ENCODE data around the gene DUSP10.

DUSP10 gene

DNA sequence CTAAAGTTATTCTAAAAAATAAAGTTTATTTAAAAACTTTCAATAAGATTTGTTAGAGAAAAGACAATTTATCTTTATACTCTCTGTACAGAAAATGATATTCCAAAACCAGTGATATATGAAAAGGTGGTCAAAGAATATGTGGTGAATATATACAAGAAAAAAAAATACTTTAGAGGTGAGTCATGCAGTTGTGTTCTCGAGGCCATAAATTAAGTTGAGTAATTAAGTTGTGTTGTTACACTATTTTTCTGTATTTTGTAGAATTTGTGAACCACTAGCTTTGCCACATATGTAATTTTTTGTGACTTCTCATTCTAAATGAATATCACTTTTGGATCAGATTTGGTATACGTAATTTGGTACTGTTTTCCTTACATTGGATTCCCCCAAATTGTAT is 23.6 kb upstream of the DUSP10 start:
- DNase-seq, result no peak

DNA sequence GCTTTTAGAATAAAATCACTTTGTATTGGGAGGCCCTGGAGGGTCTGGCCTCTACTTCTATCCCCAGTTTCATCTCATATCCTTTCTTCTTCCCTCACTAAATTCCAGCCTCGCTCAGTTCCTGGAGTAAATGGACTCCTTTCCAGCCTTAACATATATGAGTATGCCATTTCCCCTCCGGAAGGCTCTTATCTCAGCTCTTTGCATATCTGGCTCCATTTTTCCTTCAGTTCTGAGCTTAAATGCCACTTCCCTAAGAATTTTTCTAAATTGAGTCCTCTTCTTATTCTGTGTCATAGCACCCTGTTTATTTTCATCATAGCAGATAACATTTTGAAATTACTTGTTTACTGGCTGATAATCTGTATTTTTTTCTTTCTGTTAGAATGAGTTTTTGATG is 20.2 kb upstream of the DUSP10 start:
- DNase-seq, result no peak

DNA sequence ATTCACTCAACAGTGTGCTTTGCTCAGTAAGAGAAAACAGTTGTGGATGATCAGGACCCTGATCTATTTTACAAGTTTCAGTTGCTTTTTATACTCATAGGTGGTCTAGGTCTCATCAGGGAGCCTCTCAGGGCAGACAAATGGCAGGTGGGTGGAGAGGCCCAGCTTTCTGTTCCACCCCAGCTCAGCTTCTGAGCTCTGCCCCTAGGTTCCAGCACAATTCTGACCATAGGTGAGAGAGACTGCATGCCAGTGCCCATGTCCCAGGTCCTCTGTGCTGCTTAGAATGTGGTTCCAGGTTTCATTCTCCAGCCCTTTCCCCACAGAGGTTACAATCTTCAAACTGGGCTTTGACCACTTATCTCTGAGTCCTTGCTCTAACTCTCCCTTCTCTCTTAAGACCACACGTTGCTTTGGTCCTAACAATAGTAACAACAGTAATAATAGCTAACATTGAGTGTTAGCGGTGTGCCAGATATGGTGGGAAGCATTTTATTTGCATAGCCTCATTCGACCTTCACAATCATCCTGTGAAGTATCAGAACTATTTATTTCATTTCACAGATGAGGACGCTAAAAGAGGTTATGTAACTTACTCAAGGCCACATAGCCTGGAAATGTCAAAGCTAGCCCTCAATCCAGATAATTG is 19.6 kb upstream of the DUSP10 start:
- DNase-seq, result no peak

DNA sequence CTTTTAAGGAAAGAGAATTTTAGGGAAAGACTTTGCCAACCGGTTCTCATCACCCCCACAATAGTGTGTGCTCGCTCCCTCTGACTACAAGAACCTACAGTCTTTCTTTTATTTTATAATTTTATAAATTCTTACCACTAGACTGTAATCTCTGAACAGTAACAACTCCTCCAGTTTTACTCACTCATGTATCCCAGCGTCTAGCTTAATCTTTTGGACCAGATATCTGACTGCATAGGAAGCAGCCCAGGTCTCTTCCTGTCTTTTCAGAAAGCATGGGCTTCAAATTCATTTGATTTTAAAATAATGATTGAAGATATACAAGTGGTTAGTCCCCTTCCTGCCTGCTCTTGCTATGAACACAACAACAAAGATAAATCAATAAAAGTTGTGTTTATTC is 19.0 kb upstream of the DUSP10 start:
- no peak for DNase-seq

DNA sequence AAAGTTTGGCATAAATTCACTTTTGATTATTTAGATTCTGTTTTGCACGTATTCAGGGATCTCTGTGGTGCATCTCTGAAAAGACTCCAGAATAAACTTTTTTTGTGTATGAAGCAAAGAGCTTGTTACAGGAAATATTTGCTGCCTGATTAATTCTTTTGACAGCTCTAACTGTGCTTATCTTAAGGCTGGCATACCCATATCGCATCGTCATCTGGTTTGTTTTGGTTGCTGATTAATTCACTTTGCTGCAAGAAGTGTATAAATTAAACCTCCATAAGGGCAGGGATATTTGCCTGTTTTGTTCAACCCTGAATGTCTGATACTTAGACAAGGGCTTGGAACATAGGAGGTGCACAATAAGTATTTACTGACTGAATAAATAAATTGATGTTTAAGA is 17.5 kb upstream of the DUSP10 start:
- DNase-seq, result no peak

DNA sequence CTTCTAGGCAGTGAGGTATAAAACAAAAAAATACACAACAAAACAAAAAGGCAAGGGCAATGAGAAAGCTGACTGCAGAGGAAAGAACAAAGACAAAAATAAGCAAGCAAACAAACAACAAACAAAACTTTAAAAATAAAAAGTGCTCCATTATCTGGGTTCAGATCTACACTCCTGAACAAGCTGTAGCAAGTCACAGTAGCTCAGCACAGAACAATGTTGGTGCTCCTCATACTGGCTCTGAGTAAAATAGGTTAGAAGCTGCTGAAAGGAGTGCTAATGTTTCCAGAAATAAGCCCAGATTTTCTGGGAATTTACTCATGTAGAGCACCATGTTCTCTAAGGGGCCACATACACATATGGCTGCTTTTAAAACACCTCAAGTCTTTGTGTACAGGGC is 16.6 kb upstream of the DUSP10 start:
- no peak for DNase-seq

DNA sequence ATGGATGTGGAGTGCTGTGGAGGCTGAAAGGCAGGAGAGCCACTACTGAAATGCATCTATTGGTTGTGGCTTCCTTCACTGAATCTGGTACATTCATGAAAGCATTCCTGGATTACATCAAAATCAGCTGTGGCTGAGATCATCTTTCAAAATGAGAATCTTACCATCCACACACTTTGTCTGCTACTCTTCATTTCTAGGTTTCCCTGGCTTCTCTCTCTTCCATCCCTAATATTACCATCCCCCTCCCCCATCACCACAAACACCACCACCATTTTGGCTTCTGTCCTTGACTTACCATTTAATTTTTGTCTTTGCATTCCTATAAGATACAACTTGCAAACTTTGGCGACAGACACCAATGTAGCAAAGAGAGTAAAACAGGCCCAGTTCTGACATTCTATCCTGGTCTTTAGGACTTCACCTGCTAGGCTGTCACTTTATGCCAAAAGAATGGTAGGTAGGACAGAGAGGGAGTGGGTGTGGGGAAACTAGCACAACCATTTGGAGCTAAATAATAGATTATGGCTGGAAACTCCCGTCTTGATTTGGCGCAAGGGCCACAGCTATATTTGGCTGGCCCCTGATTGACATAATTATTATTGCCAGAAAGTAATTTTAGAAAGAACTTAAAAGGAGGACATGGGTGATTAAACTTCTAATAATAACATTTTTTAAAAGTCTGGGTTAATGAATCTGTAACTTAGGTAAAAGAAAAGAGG is 15.1 kb upstream of the DUSP10 start:
- DNase-seq, result no peak

DNA sequence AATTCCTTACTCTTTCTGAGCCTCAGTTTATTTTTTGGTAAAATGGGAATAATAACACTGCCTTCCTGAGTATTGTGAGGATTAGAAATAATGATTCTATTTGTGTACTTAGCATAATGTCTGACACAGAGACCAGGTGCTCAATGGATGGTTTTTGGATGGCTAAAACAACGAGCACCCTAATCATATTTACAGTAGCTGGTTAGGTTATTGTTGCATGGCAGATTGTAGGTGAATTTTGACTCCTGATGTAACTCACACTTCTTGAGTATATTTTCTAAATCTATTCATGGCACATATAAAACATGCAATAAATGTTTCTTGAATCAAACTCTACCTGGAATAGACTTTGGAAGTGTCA is 11.9 kb upstream of the DUSP10 start:
- DNase-seq, result no peak

DNA sequence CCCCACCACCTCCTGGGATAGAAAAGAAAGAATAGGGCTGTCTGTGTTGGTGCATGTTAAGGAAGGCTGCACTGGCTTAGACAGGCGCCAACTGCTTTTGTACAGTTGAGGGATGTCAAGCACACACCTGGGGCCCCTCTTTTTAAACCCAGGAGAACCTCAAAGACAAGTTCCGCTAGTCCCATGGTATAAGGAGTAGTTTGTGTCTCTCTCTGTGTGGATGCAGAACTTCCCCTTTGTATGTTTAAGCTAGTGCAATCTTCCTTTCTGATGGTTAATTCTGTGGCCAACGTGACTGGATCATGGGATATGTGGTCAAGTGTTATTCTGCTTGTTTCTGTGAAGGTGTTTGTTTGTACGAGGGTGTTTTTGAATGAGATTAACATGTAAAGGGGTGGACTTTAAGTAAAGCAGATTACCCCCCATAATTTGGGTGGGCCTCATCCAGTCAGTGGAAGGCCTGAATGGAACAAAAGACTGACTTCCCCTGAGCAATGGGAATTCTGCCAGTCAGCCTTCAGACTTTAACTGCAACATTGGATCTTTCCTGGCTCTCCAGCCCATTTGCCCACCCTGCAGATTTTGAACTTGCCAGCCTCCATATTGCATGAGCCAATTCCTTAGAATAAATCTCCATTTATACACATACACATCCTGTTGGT is 9.5 kb upstream of the DUSP10 start:
- DNase-seq, result no peak

DNA sequence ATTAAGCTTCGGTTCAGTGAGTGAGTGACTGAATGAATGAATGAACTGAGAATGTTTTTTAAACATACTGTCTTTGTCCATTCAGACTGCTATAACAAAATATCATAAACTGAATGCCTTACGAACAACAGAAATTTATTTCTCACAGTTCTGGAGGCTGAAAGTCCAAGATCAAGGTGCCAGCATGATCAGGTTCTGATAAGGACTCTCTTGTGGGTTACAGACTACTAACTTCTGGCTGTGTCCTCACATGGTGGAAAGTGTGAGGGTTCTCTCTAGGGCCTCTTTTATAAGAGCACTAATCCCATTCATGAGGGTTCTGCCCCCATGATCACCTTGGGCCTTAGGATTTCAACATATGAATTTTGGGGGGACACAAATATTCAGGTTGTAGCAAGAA is 7.1 kb upstream of the DUSP10 start:
- no peak for DNase-seq

DNA sequence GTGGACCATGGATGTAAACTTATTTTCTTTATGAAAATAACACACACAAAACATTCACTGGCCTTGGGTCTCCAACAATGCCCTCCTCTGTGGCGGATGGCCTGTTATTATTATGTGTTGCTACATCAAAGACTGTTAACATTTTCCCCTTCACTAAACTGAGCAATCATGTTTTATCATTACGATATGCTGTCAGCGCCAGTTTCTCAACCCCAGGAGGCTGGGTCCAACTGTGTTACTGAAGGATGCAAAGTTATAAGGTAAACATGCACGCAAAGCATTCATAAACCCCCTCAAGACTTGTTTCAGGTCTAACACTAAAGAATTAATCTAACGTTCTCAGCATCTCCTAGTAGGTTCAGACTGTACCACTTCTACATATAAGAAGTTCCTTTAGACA is 6.0 kb upstream of the DUSP10 start:
- no peak for DNase-seq

DNA sequence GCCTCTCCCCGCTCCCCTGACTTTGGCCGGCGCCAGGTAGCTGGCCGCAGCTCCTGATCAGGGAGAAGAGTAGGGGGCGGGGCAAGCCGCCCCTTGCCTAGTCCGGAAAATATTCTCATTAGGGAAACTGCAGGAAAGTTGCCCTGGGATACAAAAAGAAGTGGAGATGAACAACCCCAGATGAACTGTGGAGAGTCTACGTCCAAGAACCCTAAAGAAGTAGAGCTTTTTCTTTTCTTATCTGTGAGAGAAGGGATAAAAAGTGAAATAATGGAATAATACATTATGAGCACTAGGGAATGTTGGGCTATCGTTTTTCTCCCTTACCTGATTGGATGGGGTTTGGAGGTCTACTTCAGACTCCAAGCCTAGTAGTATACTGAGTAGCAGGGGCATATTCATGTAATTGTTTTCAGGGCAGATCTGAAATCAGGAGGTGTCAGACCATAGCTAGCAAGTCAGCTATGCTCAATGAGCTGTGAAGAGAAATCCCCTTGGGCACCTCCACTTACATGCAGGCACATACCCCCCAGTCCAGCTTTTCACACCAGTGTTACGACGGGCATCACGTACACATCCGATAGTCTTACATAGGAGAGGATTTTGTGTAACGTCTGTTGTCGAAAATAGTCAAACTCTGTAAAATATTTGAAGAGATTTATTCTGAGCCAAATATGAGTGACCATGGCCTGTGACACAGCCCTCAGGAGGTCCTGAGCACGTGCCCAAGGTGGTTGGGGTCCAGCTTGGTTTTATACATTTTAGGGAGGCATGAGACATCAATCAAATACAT is 1.7 kb upstream of the DUSP10 start:
- DNase-seq, result no peak

DNA sequence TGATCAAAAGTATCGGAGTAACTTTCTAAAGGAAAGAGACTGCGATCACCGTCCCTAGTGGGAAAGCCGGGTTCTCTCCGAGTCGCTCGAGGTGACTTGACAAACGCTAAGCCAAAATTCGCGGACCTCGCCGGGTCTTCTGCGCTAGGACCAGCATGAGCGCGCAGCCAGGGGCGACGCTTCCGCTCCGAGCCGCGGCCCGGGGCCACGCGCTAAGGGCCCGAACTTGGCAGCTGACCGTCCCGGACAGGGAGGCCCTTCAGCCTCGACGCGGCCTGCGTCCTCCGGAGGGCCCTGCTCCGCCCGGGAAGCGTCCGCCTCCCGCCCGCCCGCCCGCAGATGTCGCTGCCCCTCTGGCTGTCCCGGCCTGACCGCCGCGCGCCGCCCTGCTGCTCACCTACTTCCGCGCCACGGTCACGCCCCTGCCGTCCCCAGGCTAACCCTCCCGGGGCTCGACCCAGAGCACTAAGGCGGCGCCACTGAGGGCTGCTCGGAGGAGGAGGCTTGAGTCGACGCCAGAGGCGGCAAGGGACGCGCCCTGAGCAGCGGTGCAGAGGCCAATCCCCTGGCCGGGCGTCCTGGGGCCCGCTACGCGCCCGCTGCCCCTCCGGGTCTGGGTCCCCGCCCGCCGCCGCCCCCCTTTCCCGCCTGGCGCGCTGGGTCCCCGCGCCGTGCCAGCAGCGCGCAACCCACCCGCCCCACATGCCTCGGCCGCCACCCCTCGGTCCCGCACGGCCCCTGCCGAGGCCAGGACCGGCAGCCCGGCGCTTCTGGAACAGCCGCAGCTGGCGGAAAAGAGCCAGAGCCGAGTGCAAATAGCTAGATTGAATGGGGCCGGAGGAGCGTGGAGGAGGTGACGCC is 896 bp upstream of the DUSP10 start:
- DNase-seq, result peak in 50 of 58 donors; percentile 29 to 84 (median 67)

DNA sequence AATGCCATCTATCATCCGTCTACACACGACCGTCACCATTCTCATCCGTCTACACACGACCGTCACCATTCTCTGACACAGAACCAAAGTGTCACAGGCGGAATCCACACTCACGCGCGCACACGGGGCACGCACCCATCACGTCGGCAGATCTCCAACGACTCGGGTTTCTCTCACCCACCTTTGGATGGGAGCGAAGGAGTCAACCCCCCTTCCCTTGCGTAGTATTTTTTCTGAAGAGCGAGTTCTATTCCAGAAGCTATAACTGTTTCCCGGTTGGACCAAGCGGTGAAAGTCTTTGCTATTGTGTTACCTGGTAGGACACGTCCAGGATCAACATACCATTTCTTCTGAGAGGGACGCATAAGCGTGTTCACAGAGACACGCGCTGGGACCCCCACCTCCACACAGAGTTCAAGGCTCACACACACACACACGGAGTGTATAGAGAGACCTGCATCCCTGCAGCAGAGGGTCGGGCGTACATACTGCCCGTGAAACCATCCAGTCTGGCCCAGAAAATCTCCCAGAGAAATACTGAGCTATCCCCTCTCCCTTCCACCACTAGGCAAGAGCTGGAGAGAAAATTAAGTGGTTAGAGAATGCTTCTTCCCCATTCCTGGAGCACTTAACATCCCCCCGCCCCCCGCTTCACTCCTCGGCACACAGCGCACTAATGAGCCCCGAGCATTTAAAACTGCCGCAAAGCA is 741 bp downstream of the DUSP10 start:
- peak in 5 of 58 donors; percentile 12 to 50 (median 22) for DNase-seq

DNA sequence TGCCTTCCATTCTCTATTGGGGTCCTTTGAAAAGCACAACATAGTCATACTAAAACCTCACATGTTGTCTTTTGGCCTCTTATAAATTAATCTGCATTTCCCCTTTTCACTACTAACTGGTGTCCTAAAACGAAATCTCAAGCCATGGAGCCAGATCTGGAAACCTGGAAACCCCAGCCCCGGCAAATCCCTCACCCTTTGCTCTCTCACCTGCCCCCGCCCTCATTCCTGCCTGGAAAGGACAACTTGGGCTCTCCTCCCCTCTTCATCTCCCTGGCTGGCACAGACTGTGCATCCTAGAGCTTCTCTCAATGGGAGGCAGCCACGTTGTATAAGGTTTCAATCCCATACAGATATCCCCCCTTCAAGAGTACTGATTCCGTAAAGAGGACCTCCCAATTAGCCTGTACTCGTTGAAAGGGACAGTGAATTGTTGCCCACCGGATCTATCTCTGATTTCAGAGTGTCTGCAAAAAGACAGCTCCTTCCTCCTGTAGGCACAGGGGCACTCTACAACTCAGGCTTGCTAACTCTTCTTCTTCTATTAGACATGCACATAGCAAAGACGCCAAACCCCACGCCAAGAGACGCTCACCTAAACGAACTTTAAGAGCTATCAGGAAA is 1.4 kb downstream of the DUSP10 start:
- peak in 2 of 58 donors; percentile 9 to 35 for DNase-seq

DNA sequence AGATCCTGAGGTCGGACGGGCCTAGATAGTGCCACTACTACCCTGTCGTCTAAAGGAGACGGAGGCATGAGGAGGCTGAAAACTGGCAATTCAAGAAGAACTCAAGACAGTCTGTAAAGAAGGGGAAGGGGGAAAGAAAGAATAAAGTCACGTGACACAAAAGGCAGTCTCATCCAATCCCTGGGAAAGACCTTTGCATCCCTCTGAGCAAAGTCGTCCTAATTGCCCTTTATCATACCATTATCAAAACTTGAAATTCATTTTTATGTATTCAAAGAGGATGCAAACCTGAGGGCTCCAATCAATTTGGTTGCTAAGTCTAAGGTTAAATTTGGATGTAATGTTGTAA is 2.2 kb downstream of the DUSP10 start:
- no peak for DNase-seq

DNA sequence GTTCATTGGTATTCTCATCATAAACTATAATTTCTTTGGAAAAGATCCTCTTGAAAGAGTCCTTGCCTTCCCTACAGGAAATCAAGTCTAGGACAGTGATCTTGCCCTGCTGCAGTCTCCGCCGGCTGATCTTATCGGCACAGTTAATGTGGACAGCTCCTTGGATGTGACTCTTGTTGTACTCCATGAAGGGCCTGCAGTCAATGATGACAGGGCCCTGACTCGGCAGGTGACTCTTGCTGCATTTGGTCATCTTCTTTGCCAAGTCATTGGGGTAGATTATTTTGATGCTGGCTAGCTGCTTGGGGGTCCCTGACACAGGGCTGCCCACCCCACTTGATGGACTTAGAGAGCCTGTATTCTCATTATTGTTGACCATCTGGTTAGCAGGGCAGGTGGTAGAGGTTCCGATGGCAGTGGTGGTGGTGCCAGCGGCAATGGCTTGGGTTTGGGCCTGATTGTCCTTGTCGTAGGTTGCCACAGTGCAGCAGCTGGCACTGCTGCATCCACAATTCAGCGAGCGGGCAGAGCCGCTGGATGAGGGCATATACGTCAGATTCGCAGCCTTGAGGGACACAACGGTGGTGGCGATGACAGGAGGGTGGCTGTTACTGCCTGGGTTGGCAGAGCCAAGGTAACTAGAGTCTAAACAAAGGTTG is 2.7 kb downstream of the DUSP10 start:
- peak in 7 of 58 donors; percentile 9 to 44 (median 30) for DNase-seq

DNA sequence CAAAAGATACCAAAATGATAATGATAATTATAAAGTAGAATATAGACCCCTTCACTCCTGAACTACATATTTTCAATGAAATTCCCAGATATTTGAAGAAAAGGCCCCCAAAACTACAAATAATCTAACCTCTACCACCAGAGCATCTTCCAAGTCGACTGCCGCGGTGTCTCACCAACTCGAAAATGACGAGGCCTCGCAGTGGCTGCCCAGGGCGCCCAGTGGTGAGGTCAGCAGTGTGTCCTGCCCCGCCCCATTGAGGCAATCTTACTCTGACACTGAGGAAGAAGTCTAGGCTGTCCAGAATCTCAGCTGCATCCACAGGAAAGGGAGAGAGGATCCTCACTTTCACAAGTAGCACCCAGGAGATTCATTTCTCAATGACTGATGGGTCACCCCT is 5.2 kb downstream of the DUSP10 start:
- DNase-seq, result peak in 16 of 58 donors; percentile 16 to 75 (median 36)

DNA sequence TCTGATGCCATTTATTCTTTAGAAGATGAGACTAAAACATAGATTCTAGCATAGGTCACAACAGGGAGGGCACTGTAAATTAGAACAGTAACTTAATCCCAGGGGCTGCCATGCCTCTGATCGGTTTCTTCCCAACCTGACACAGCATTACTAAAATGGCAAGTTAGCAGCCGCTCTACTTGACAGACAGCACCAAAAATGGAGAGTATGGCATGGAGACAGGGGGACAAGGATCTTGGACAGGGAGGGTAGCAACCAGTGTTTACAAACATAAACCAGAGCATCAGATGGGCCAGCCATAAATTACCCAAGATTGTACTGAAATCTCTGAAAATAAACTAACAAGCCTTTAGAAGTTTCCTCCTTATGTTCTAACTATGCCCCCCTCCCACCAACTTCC is 5.9 kb downstream of the DUSP10 start:
- no peak for DNase-seq

All from anterior cingulate cortex (tissue), 58 donors.